T1000 (cell line): ENCODE results near the gene CDKN3.

ENCODE experiments used
- DNase-seq: peaks from one replicate; lab custom pipeline; 2025; ENCODE audit warnings: mixed read lengths; lab: John Stamatoyannopoulos, UW

The CDKN3 gene

GRCh38 chr14:54396493-54397335 is at the start of gene CDKN3:
Gene CDKN3 (plus strand): TSS chr14:54397007. CDS start chr14:54397069, 62 bp downstream.
- DNase-seq: peak; percentile 97

GRCh38 chr14:54347044-54347443 is 49.8 kb upstream of the CDKN3 start:
- no peak for DNase-seq

GRCh38 chr14:54348001-54348611 is 48.7 kb upstream of the CDKN3 start:
- no peak for DNase-seq

GRCh38 chr14:54348923-54349620 is 47.7 kb upstream of the CDKN3 start:
- no peak for DNase-seq

GRCh38 chr14:54349713-54350112 is 47.1 kb upstream of the CDKN3 start:
- DNase-seq: no peak

- DNase-seq: no peak
Observed at GRCh38 chr14:54350203-54350602, 46.6 kb upstream of the CDKN3 start.

- no peak for DNase-seq
Observed at GRCh38 chr14:54353266-54353665, 43.5 kb upstream of the CDKN3 start.

GRCh38 chr14:54353694-54354093 is 43.1 kb upstream of the CDKN3 start:
- no peak for DNase-seq

- no peak for DNase-seq
Observed at GRCh38 chr14:54354096-54354495, 42.7 kb upstream of the CDKN3 start.

GRCh38 chr14:54354968-54355641 is 41.7 kb upstream of the CDKN3 start:
- no peak for DNase-seq

- no peak for DNase-seq
Observed at GRCh38 chr14:54355698-54356097, 41.1 kb upstream of the CDKN3 start.

GRCh38 chr14:54356172-54356571 is 40.6 kb upstream of the CDKN3 start:
- DNase-seq: peak; percentile 64

GRCh38 chr14:54360667-54361066 is 36.1 kb upstream of the CDKN3 start:
- DNase-seq: no peak

GRCh38 chr14:54362089-54362504 is 34.7 kb upstream of the CDKN3 start:
- no peak for DNase-seq

- no peak for DNase-seq
Observed at GRCh38 chr14:54362759-54363437, 33.9 kb upstream of the CDKN3 start.

GRCh38 chr14:54364555-54365415 is 32.0 kb upstream of the CDKN3 start:
- peak; percentile 47 for DNase-seq

- DNase-seq: peak; percentile 19
Observed at GRCh38 chr14:54366736-54367735, 29.8 kb upstream of the CDKN3 start.

- DNase-seq: no peak
Observed at GRCh38 chr14:54368291-54368690, 28.5 kb upstream of the CDKN3 start.

- DNase-seq: no peak
Observed at GRCh38 chr14:54369343-54369742, 27.5 kb upstream of the CDKN3 start.
